ENCODE data around the gene PPARA.

- TF ChIP-seq CTCF (IDR thresholded peaks at IDR 0.05; ENCODE audit: low read length), result no peak
- TF ChIP-seq EZH2 (IDR thresholded peaks at IDR 0.05; ENCODE audit: borderline replicate concordance, low read length), result no peak
These were observed 141.8 kb downstream of the PPARA start for GRCh38 chr22:46292173-46292572.

All from OCI-LY1 (cell line).